H1 (cell line): ENCODE measurements around the gene TGFB2. TPM values are rescaled to one million over a fixed set of nuclear protein-coding genes. Genes with fewer than 3 reads are reported as not detected.

Experiments
- CTCF ChIA-PET: fragments of 300-600 bp; sonication (Branson Sonifier 250); formaldehyde crosslinking; loops from one replicate; lab custom pipeline; 2021; ENCODE audit not compliant: partially characterized antibody; lab: Charles Lee
- POLR2A ChIA-PET: fragments of 300-600 bp; sonication (Branson Sonifier 250); formaldehyde crosslinking; loops from one replicate; lab custom pipeline; 2021; ENCODE audit warnings: inconsistent platforms; ENCODE audit not compliant: partially characterized antibody; lab: Charles Lee
- DNase-seq, 2 experiments: peaks; one replicate each; pipeline versions ENCODE4 v3.0.0 to v3.0.0-alpha.2; 2010 to 2022; ENCODE audit warnings: low spot score in 2 of 2, low read depth in 1 of 2, mixed read lengths in 1 of 2
- FAIRE-seq: peaks from 2 replicates; lab custom pipeline; 2011; peaks lifted over from hg19 to GRCh38; lab: Jason Lieb, UNC
- H2AFZ ChIP-seq: 2 replicates; pipeline ENCODE4 v1.8.1; 2012; ENCODE audit warnings: low read length, inconsistent platforms
- H2AK5ac ChIP-seq: 2 replicates; pipeline ENCODE4 v1.6.1; 2013; ENCODE audit warnings: low read depth, low read length
- H2BK120ac ChIP-seq: replicated peaks from 2 replicates; pipeline ENCODE3; 2013; ENCODE audit warnings: low read depth, low read length, inconsistent platforms
- H2BK12ac ChIP-seq: 2 replicates; pipeline ENCODE4 v1.6.1; 2013; ENCODE audit warnings: low read depth, low read length
- H2BK15ac ChIP-seq: 2 replicates; pipeline ENCODE4 v1.6.1; 2013; ENCODE audit warnings: low read length
- H2BK20ac ChIP-seq: 2 replicates; pipeline ENCODE4 v1.6.1; 2013; ENCODE audit warnings: low read length
- H2BK5ac ChIP-seq: 2 replicates; pipeline ENCODE4 v1.6.1; 2013; ENCODE audit warnings: low read depth, low read length
- H3K14ac ChIP-seq: 2 replicates; pipeline ENCODE4 v1.6.1; 2013; ENCODE audit warnings: inconsistent platforms; ENCODE audit not compliant: insufficient read length
- H3K18ac ChIP-seq: 2 replicates; pipeline ENCODE4 v1.6.1; 2013; ENCODE audit warnings: low read length; ENCODE audit errors: extremely low read depth
- H3K23ac ChIP-seq: 2 replicates; pipeline ENCODE4 v1.6.1; 2013; ENCODE audit warnings: inconsistent platforms; ENCODE audit not compliant: insufficient read length
- H3K23me2 ChIP-seq: 2 replicates; pipeline ENCODE4 v1.6.1; 2013; ENCODE audit warnings: low read depth, low read length
- H3K27ac ChIP-seq: 2 replicates; pipeline ENCODE4 v1.6.1; 2011; ENCODE audit warnings: low read depth, low read length, inconsistent platforms
- H3K27me3 ChIP-seq, 4 experiments: replicated peaks in 1 of 4; 1 replicate in 1 of 4; 2 replicates in 3 of 4; pipeline versions ENCODE4 v1.6.1 to v1.8.1; 2011 to 2013; ENCODE audit warnings: low read length in 3 of 4, mild to moderate bottlenecking in 3 of 4, inconsistent platforms in 2 of 4, mixed read lengths in 2 of 4, moderate library complexity in 1 of 4; ENCODE audit not compliant: control insufficient read depth in 3 of 4, insufficient read depth in 3 of 4; ENCODE audit errors: extremely low read depth in 1 of 4
- H3K36me3 ChIP-seq, 4 experiments: 2 replicates each; pipeline versions ENCODE4 v1.6.1 to v1.8.1; 2011 to 2013; ENCODE audit warnings: mild to moderate bottlenecking in 4 of 4, low read length in 3 of 4, moderate library complexity in 2 of 4, control low read depth in 1 of 4, inconsistent platforms in 1 of 4; ENCODE audit not compliant: insufficient read depth in 4 of 4, control insufficient read depth in 2 of 4
- H3K4ac ChIP-seq: replicated peaks from 2 replicates; pipeline ENCODE3; 2013; ENCODE audit warnings: low read length, low read depth, mixed read lengths, inconsistent platforms; ENCODE audit not compliant: insufficient read length
- H3K4me1 ChIP-seq, 4 experiments: replicated peaks in 1 of 4; 1 replicate in 1 of 4; 2 replicates in 3 of 4; pipeline versions ENCODE4 v1.6.1 to v1.8.1; 2011 to 2013; ENCODE audit warnings: low read length in 3 of 4, inconsistent platforms in 2 of 4, mixed read lengths in 1 of 4; ENCODE audit not compliant: insufficient read depth in 4 of 4, control insufficient read depth in 3 of 4
- H3K4me2 ChIP-seq, 2 experiments: 2 replicates each; pipeline versions ENCODE4 v1.6.1 to v1.8.1; 2011 to 2013; ENCODE audit warnings: low read depth in 2 of 2, low read length in 2 of 2, control low read depth in 1 of 2, inconsistent platforms in 1 of 2, mild to moderate bottlenecking in 1 of 2; ENCODE audit not compliant: insufficient read depth in 1 of 2
- H3K4me3 ChIP-seq, 4 experiments: fragments of 200-600, 300-600 bp in 1 of 4; sonication (generic), shearing (Covaris generic), sonication (Bioruptor Twin) in 1 of 4; 2 replicates each; pipeline versions ENCODE4 v1.5.1 to v1.8.1; 2011 to 2016; ENCODE audit warnings: low read length in 4 of 4, low read depth in 3 of 4, control low read depth in 2 of 4, inconsistent platforms in 2 of 4, mild to moderate bottlenecking in 2 of 4, mixed read lengths in 1 of 4, moderate library complexity in 1 of 4; ENCODE audit not compliant: insufficient read depth in 2 of 4; ENCODE audit errors: extremely low read depth in 1 of 4
- H3K56ac ChIP-seq: replicated peaks from 2 replicates; pipeline ENCODE3; 2013; ENCODE audit warnings: low read depth, mild to moderate bottlenecking, mixed read lengths, low read length, inconsistent platforms; ENCODE audit not compliant: insufficient read length
- H3K79me1 ChIP-seq: 2 replicates; pipeline ENCODE4 v1.6.1; 2013; ENCODE audit warnings: low read depth, low read length, control low read depth
- H3K79me2 ChIP-seq, 2 experiments: 2 replicates each; pipeline versions ENCODE4 v1.6.1 to v1.8.1; 2012 to 2013; ENCODE audit warnings: low read length in 2 of 2, mild to moderate bottlenecking in 2 of 2, inconsistent platforms in 1 of 2; ENCODE audit not compliant: insufficient read depth in 2 of 2, control insufficient read depth in 1 of 2
- H3K9ac ChIP-seq, 4 experiments: replicated peaks in 1 of 4; 1 replicate in 1 of 4; 2 replicates in 3 of 4; pipeline versions ENCODE4 v1.6.1 to v1.8.1; 2011 to 2013; ENCODE audit warnings: low read depth in 3 of 4, low read length in 3 of 4, control low read depth in 2 of 4, mild to moderate bottlenecking in 2 of 4, moderate library complexity in 2 of 4, inconsistent platforms in 1 of 4; ENCODE audit errors: extremely low read depth in 1 of 4
- H3K9me3 ChIP-seq, 2 experiments: 2 replicates each; pipeline versions ENCODE4 v1.6.1 to v1.8.1; 2012 to 2013; ENCODE audit warnings: mild to moderate bottlenecking in 2 of 2, moderate library complexity in 2 of 2, control low read depth in 1 of 2, inconsistent platforms in 1 of 2, low read depth in 1 of 2, low read length in 1 of 2, mixed read lengths in 1 of 2; ENCODE audit not compliant: insufficient read depth in 2 of 2
- H4K20me1 ChIP-seq, 2 experiments: replicated peaks in 1 of 2; 2 replicates each; pipeline versions ENCODE3 to v1.8.1; 2011 to 2013; ENCODE audit warnings: inconsistent platforms in 2 of 2, low read length in 2 of 2, mild to moderate bottlenecking in 1 of 2; ENCODE audit not compliant: insufficient read depth in 2 of 2, control insufficient read depth in 1 of 2
- H4K5ac ChIP-seq: 2 replicates; pipeline ENCODE4 v1.6.1; 2013; ENCODE audit warnings: low read length, low read depth, mixed read lengths, inconsistent platforms; ENCODE audit not compliant: insufficient read length
- H4K8ac ChIP-seq: 2 replicates; pipeline ENCODE4 v1.8.0; 2013; ENCODE audit warnings: mild to moderate bottlenecking, moderate library complexity, low read length, inconsistent platforms; ENCODE audit not compliant: insufficient read depth; ENCODE audit errors: extremely low read depth
- H4K91ac ChIP-seq: replicated peaks from 2 replicates; pipeline ENCODE3; 2013; ENCODE audit warnings: low read length, mixed read lengths, inconsistent platforms; ENCODE audit not compliant: insufficient read length
- BACH1 ChIP-seq: IDR thresholded peaks from 2 replicates; pipeline ENCODE4 v1.6.1; 2012; ENCODE audit warnings: low read length, improper control_type of control experiment
- CREB1 ChIP-seq: IDR thresholded peaks from 2 replicates; pipeline ENCODE4 v1.6.1; 2012; ENCODE audit warnings: inconsistent platforms
- GTF2F1 ChIP-seq: IDR thresholded peaks from 2 replicates; pipeline ENCODE4 v1.6.1; 2012; ENCODE audit warnings: low read depth, low read length, improper control_type of control experiment, borderline replicate concordance
- JUN ChIP-seq: IDR thresholded peaks from 2 replicates; pipeline ENCODE4 v1.6.1; 2011; ENCODE audit warnings: low read depth, mild to moderate bottlenecking, improper control_type of control experiment, low read length
- NRF1 ChIP-seq: IDR thresholded peaks from 2 replicates; pipeline ENCODE4 v1.6.1; 2011; ENCODE audit warnings: mild to moderate bottlenecking, low read depth, low read length, improper control_type of control experiment
- RFX5 ChIP-seq: IDR thresholded peaks from 2 replicates; pipeline ENCODE4 v1.6.1; 2011; ENCODE audit warnings: low read depth, low read length, improper control_type of control experiment, borderline replicate concordance
- RXRA ChIP-seq: IDR thresholded peaks from 2 replicates; pipeline ENCODE4 v1.6.1; 2011; ENCODE audit warnings: low read depth, mild to moderate bottlenecking, low read length, moderate library complexity; ENCODE audit not compliant: insufficient read depth
- SIN3A ChIP-seq, 2 experiments: IDR thresholded peaks in 1 of 2; conservative IDR thresholded peaks in 1 of 2; 2 replicates each; pipeline ENCODE4 v1.6.1; 2011 to 2012; ENCODE audit warnings: low read length in 2 of 2, improper control_type of control experiment in 1 of 2, low read depth in 1 of 2, mild to moderate bottlenecking in 1 of 2
- SIX5 ChIP-seq: IDR thresholded peaks from 2 replicates; pipeline ENCODE4 v1.6.1; 2011; ENCODE audit warnings: mild to moderate bottlenecking, low read depth, low read length
- TBP ChIP-seq: IDR thresholded peaks from 2 replicates; pipeline ENCODE4 v1.6.1; 2011; ENCODE audit warnings: low read depth, low read length, improper control_type of control experiment
- TEAD4 ChIP-seq: IDR thresholded peaks from 2 replicates; pipeline ENCODE4 v1.6.1; 2012; ENCODE audit warnings: low read depth, low read length, inconsistent platforms, mixed read lengths
- USF2 ChIP-seq: IDR thresholded peaks from 2 replicates; pipeline ENCODE4 v1.6.1; 2011; ENCODE audit warnings: low read length, improper control_type of control experiment
- WGBS, 2 experiments: shearing (Covaris generic) in 1 of 2; methylation state at CpG; one replicate each; pipeline versions ENCODE4 v1.1.6 to v1.1.7; 2013 to 2015; ENCODE audit warnings: low lambda C conversion rate in 2 of 2, mixed read lengths in 2 of 2, inconsistent platforms in 1 of 2, low coverage in 1 of 2, missing lambda C conversion rate in 1 of 2; ENCODE audit not compliant: insufficient replicate concordance in 2 of 2, insufficient coverage in 1 of 2, insufficient read length in 1 of 2; ENCODE audit errors: extremely low coverage in 1 of 2, missing lambda C conversion rate in 1 of 2; 5-methylcytosine and 5-hydroxymethylcytosine counted together
- polyA plus RNA-seq, 7 experiments: library from polyadenylated mRNA; depleted of rRNA in 3 of 7; stranded (reverse) in 5 of 7; unstranded in 2 of 7; fragments of >200 nt in 5 of 7; fragments of 200-250 nt in 2 of 7; gene quantifications; 1 replicate in 5 of 7; 2 replicates in 1 of 7; 4 replicates in 1 of 7; pipeline versions ENCODE4 v1.2.1 to v1.2.3, GENCODE V29; 2011 to 2013; ENCODE audit warnings: missing spikeins in 2 of 7, mixed read lengths in 2 of 7
- total RNA-seq: library from RNA; stranded (reverse); fragmentation: NEBNext Ultra II Directional; extraction: Animal tissue kit (Norgen Biotek cat#: 25700); gene quantifications from 2 replicates; pipeline ENCODE4 v1.2.1, GENCODE V29; 2021
- TF ChIP-seq, protein P1 (sequence below): IDR thresholded peaks from 2 replicates; pipeline ENCODE4 v1.6.1; 2012; ENCODE audit warnings: inconsistent platforms
- TF ChIP-seq, protein P2 (sequence below): IDR thresholded peaks from 2 replicates; pipeline ENCODE4 v1.6.1; 2012; ENCODE audit warnings: inconsistent platforms

Gene TGFB2
- total and polyA plus RNA-seq, 2 of the 8 experiments (the other 6 are each of a cell fraction or from before 2014, with no cell fraction given), result 0.26 to 0.84 TPM

- H2BK120ac ChIP-seq, result no peak overlapping the region
- no peak overlapping the region for H3K56ac ChIP-seq
- no peak overlapping the region for H2BK15ac ChIP-seq
- H3K14ac ChIP-seq, result no peak overlapping the region
- no peaks in the 10 kb centered on the region for H4K20me1 ChIP-seq
- H3K4ac ChIP-seq, result no peak overlapping the region
- H2AFZ ChIP-seq, result peak overlapping the region; percentile 47; the same call in 1 of the 2 replicates
- H3K27me3 ChIP-seq, result no peaks in the 10 kb centered on the region
- WGBS, 2 experiments, result 89% methylated on average over 3 of the region's 3 CpGs; no CpG with 5 or more reads in 1 of the 2 experiments
- no peak overlapping the region for H3K4me2 ChIP-seq
- no peaks in the 10 kb centered on the region for H3K36me3 ChIP-seq
- no peak overlapping the region for H3K18ac ChIP-seq
- H2AK5ac ChIP-seq, result no peak overlapping the region
- H3K79me2 ChIP-seq, result no peaks in the 10 kb centered on the region
- no peaks in the 10 kb centered on the region for H3K9me3 ChIP-seq
- H3K9ac ChIP-seq, result no peak overlapping the region
- DNase-seq (no peak), FAIRE-seq (no peak)
- H3K4me1 ChIP-seq, result no peaks in the 10 kb centered on the region
- H2BK20ac ChIP-seq, result no peak overlapping the region
- ChIA-PET CTCF (no interaction called here), POLR2A (no interaction called here)
- no peak overlapping the region for H3K23ac ChIP-seq
- no peak overlapping the region for H3K4me3 ChIP-seq
- H2BK12ac ChIP-seq, result no peak overlapping the region
- H3K79me1 ChIP-seq, result no peaks in the 10 kb centered on the region
- H3K23me2 ChIP-seq, result no peaks in the 10 kb centered on the region
- H4K8ac ChIP-seq, result no peak overlapping the region
- no peak overlapping the region for H4K91ac ChIP-seq
- H2BK5ac ChIP-seq, result no peak overlapping the region
- H3K27ac ChIP-seq, result no peak overlapping the region
- H4K5ac ChIP-seq, result no peak overlapping the region
- TF ChIP-seq, protein P1, sequence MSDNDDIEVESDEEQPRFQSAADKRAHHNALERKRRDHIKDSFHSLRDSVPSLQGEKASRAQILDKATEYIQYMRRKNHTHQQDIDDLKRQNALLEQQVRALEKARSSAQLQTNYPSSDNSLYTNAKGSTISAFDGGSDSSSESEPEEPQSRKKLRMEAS, result no peak
- TF ChIP-seq JUN (no peak), NRF1 (no peak), CREB1 (no peak), BACH1 (no peak), TEAD4 (no peak), USF2 (no peak), RXRA (no peak), SIN3A (conservative IDR thresholded peaks at IDR 0.05 in 1 of 2, IDR thresholded peaks at IDR 0.05 in 1 of 2; ENCODE audit: low read depth in 1 of 2, low read length in 2 of 2) (no peak), TBP (no peak), RFX5 (no peak), GTF2F1 (no peak), SIX5 (no peak)
- TF ChIP-seq, protein P2, sequence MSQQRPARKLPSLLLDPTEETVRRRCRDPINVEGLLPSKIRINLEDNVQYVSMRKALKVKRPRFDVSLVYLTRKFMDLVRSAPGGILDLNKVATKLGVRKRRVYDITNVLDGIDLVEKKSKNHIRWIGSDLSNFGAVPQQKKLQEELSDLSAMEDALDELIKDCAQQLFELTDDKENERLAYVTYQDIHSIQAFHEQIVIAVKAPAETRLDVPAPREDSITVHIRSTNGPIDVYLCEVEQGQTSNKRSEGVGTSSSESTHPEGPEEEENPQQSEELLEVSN, result no peak
Observed at GRCh38 chr1:218480137-218480536, 135.0 kb downstream of the TGFB2 start.
